Activated B cell treated with CpG ODN at 0.5 μM for 24 hours (primary cell): ENCODE measurements around the gene ZMYND11. TPM values are rescaled to one million over a fixed set of nuclear protein-coding genes. Genes with fewer than 3 reads are reported as not detected.

Experiments used
- ATAC-seq: fragments of 200-7000 bp; cut with Tn5 transposase; one replicate; pipeline ENCODE4 v1.10.0; 2021; ENCODE audit warnings: low read depth, mild to moderate bottlenecking, moderate library complexity
- CTCF ChIA-PET: fragments of 350-600 bp; sonication (Branson Sonifier 250); formaldehyde crosslinking; loops from one replicate; lab custom pipeline; 2021; ENCODE audit warnings: antibody characterized with exemption; lab: Charles Lee
- POLR2A ChIA-PET: fragments of 350-600 bp; sonication (Branson Sonifier 250); formaldehyde crosslinking; loops from one replicate; lab custom pipeline; 2021; ENCODE audit warnings: antibody characterized with exemption; lab: Charles Lee
- DNase-seq: peaks from one replicate; pipeline ENCODE4 v3.0.0; 2022
- H3K27ac Mint-ChIP-seq: one replicate; pipeline ENCODE4 v1.8.0; 2020; ENCODE audit warnings: mixed read lengths
- H3K27me3 Mint-ChIP-seq: one replicate; pipeline ENCODE4 v1.8.0; 2021; ENCODE audit warnings: mixed read lengths
- H3K36me3 Mint-ChIP-seq: one replicate; pipeline ENCODE4 v1.8.0; 2021; ENCODE audit warnings: low read depth, mixed read lengths
- H3K4me1 Mint-ChIP-seq: one replicate; pipeline ENCODE4 v1.8.0; 2021; ENCODE audit warnings: mixed read lengths
- H3K4me3 Mint-ChIP-seq: one replicate; pipeline ENCODE4 v1.8.0; 2020; ENCODE audit warnings: mild to moderate bottlenecking, mixed read lengths
- H3K9me3 Mint-ChIP-seq: one replicate; pipeline ENCODE4 v1.8.0; 2020; ENCODE audit warnings: mixed read lengths
- intact Hi-C: fragments of 100-400 bp; cut with micrococcal nuclease; formaldehyde crosslinking; loops from one replicate; pipeline ENCODE4 v1.15.1; 2024
- total RNA-seq: library from RNA; stranded (reverse); gene quantifications from 2 replicates; pipeline ENCODE4 v1.2.3, GENCODE V29; 2022
- TF ChIP-seq, protein P1 (sequence below): fragments of 200-600 bp; IDR thresholded peaks from one replicate; pipeline ENCODE4 v1.8.0; 2022; ENCODE audit warnings: antibody characterized with exemption, mild to moderate bottlenecking

Gene ZMYND11
- total RNA-seq, 1 donor from 2014 or later = 25.6 TPM

DNA sequence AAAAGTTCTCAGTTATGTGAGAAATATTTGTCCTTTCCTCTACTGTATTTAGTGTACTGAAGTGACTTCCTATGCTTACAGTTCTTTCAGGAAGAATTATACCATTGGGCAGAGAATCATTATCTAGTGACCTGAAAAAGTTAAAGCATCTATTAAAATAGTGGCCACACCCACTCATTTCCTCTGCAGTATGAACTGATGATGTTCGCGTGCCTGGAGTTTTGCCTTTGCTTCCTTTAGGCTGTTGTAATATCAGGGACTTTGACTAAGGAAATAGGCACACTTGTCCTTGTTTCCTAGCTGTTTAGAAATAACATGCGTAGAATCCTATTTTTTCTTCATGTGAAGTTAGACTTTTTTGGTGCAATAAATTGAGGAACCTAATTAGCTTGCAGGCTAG lies 100.7 kb downstream of the ZMYND11 start:
- Mint-ChIP-seq H3K4me1 (peaks cover 8% of the 10 kb centered on the region), H3K4me3 (no peak overlapping the region), H3K27ac (no peak overlapping the region), H3K36me3 (peaks cover 62% of the 10 kb centered on the region), H3K27me3 (no peaks in the 10 kb centered on the region), H3K9me3 (no peaks in the 10 kb centered on the region)
- ATAC-seq (no peak), DNase-seq (no peak)
- ChIA-PET POLR2A (no interaction called here), CTCF (no interaction called here)
- TF ChIP-seq, protein P1, sequence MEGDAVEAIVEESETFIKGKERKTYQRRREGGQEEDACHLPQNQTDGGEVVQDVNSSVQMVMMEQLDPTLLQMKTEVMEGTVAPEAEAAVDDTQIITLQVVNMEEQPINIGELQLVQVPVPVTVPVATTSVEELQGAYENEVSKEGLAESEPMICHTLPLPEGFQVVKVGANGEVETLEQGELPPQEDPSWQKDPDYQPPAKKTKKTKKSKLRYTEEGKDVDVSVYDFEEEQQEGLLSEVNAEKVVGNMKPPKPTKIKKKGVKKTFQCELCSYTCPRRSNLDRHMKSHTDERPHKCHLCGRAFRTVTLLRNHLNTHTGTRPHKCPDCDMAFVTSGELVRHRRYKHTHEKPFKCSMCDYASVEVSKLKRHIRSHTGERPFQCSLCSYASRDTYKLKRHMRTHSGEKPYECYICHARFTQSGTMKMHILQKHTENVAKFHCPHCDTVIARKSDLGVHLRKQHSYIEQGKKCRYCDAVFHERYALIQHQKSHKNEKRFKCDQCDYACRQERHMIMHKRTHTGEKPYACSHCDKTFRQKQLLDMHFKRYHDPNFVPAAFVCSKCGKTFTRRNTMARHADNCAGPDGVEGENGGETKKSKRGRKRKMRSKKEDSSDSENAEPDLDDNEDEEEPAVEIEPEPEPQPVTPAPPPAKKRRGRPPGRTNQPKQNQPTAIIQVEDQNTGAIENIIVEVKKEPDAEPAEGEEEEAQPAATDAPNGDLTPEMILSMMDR = no peak
- intact Hi-C loops = no loop called here

DNA sequence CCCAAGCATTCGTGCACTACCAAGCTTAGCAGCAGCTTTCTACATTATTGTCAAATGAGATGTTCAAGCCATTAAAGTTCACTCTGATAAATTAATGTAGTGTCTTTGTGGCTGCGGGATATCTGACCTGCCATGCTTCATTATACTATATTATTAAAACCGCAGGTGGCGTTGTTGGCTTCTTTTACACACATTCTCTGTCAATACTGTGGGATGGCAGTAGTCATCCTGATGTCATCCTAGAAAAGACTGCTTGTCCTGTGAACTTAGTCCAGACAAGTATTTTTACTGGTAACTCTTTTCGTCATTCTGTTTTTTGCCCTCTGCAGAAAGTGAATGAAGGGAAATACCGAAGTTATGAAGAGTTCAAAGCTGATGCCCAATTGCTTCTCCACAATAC lies 103.9 kb downstream of the ZMYND11 start:
- Mint-ChIP-seq H3K27ac (no peak overlapping the region), H3K27me3 (no peaks in the 10 kb centered on the region), H3K36me3 (peaks cover 57% of the 10 kb centered on the region), H3K4me1 (peaks cover 4% of the 10 kb centered on the region), H3K9me3 (no peaks in the 10 kb centered on the region), H3K4me3 (no peak overlapping the region)
- no peak for ATAC-seq
- TF ChIP-seq, protein P1 = no peak
- intact Hi-C loops = no loop called here
- POLR2A ChIA-PET = no interaction called here
- DNase-seq = no peak
- CTCF ChIA-PET = no interaction called here

DNA sequence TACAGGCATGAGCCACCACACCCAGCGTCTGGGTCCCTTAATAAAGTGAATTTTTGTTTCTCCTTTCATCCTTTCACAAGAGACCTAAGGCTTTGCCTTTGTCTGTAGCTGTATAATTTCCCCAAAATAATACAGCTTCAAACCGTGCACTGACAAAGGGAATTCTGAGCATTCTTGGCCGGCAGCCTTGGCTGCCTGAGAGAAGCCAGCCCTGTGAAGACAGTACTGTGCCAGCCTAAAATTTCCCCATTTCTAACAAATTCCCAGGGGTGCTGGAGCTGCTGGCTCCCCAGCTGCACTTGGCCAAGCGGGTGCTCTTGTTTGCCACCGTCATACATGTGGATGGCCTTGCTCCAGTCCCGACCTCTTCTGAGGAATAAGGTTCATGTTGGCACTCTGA lies 106.2 kb downstream of the ZMYND11 start:
- CTCF ChIA-PET = no interaction called here
- POLR2A ChIA-PET = no interaction called here
- Mint-ChIP-seq H3K4me3 (no peak overlapping the region), H3K9me3 (no peaks in the 10 kb centered on the region), H3K27me3 (no peaks in the 10 kb centered on the region), H3K4me1 (no peaks in the 10 kb centered on the region), H3K36me3 (peaks cover 65% of the 10 kb centered on the region), H3K27ac (no peak overlapping the region)
- TF ChIP-seq, protein P1 = no peak
- ATAC-seq (no peak), DNase-seq (no peak)
- intact Hi-C loops = no loop called here

DNA sequence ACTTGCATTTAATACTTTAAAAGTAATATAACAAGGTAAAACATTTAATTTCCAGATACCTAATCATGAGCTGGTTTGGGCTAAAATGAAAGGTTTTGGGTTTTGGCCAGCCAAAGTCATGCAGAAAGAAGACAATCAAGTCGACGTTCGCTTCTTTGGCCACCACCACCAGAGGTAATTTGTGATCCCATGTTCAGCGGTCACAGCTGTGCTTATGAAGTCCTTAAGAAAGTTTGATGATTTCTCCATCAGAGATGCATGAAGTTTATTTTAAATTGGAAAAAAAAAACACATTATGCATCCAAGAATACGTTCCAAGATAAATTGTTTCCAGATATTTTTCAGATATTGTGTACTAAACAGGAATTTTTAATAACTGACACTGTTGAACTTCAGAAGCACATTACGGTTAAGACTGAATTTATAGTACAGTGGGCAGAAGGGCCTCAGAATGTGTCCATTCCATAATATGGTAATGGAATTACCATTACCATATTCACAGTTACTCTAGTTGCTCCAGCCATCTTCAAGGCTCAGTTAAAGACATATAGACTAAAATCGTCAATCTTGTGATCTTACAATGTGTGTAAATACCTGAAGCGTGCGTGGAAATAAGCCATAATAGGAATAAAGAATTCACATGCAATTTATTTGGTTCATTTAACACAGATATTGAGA lies 106.8 kb downstream of the ZMYND11 start:
- H3K4me1 Mint-ChIP-seq = no peaks in the 10 kb centered on the region
- peaks cover 66% of the 10 kb centered on the region for H3K36me3 Mint-ChIP-seq
- ATAC-seq (no peak), DNase-seq (no peak)
- no peak overlapping the region for H3K27ac Mint-ChIP-seq
- H3K27me3 Mint-ChIP-seq = no peaks in the 10 kb centered on the region
- TF ChIP-seq, protein P1 = no peak
- no peak overlapping the region for H3K4me3 Mint-ChIP-seq
- H3K9me3 Mint-ChIP-seq = no peaks in the 10 kb centered on the region
- intact Hi-C loops = no loop called here
- POLR2A ChIA-PET = no interaction called here
- CTCF ChIA-PET = no interaction called here

DNA sequence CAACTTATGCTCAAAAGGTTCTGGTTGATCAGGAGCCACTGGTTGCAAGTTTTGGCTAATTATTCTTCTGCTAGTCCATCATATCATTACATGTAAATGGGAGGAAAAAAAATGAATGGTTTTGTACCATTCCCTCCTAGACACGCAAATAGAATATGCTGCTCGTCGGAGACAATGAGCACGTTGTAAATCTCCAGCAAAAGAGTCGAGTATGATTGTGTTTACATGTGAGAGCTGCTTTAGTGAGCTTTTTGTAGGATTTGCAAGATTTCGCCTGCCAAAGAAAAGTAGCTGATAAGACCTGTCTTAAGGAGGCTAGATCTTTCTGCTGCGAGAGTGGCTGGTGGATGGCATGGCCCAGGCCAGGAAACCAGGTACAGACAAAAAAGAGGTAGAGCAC lies 109.0 kb downstream of the ZMYND11 start:
- Mint-ChIP-seq H3K4me1 (no peaks in the 10 kb centered on the region), H3K9me3 (no peaks in the 10 kb centered on the region), H3K36me3 (peaks cover 71% of the 10 kb centered on the region), H3K4me3 (no peak overlapping the region), H3K27ac (no peak overlapping the region), H3K27me3 (no peaks in the 10 kb centered on the region)
- TF ChIP-seq, protein P1 = no peak
- ChIA-PET POLR2A (no interaction called here), CTCF (no interaction called here)
- intact Hi-C loops = no loop called here
- DNase-seq (no peak), ATAC-seq (no peak)
